Mammary epithelial cell (primary cell): ENCODE data around the gene ETFRF1.

Experiments
- CTCF ChIP-seq, 2 donors: IDR thresholded peaks in 1 of 2; conservative IDR thresholded peaks in 1 of 2; 2 replicates each; pipeline ENCODE4 v1.5.1; 2011 to 2012; ENCODE audit warnings: inconsistent platforms in 2 of 2, low read length in 2 of 2, mild to moderate bottlenecking in 2 of 2, control low read depth in 1 of 2, low read depth in 1 of 2; ENCODE audit not compliant: insufficient read depth in 1 of 2; ENCODE audit errors: extremely low read depth in 1 of 2
- EZH2 ChIP-seq: IDR thresholded peaks from 2 replicates; pipeline ENCODE4 v1.6.1; 2012; ENCODE audit warnings: low read length, inconsistent platforms, borderline replicate concordance

- TF ChIP-seq CTCF (conservative IDR thresholded peaks at IDR 0.05 in 1 of 2, IDR thresholded peaks at IDR 0.05 in 1 of 2; ENCODE audit: extremely low read depth in 1 of 2, insufficient read depth in 1 of 2, low read depth in 1 of 2, low read length in 2 of 2) (no peak), EZH2 (no peak)
Observed at GRCh38 chr12:25213338-25213737, 18.3 kb downstream of the ETFRF1 start.
